OCI-LY1 (cell line): ENCODE data around the gene TXNIP.

Experiments used
- EZH2 ChIP-seq: fragments of 200-600 bp; sonication (generic), shearing (Covaris generic); IDR thresholded peaks from 2 replicates; pipeline ENCODE4 v1.8.0; 2017; ENCODE audit warnings: borderline replicate concordance, mixed run types, mild to moderate bottlenecking, antibody characterized with exemption, low read length, moderate library complexity, mixed read lengths
- TF ChIP-seq, protein P1 (sequence below): fragments of 200-600 bp; sonication (generic), shearing (Covaris generic); IDR thresholded peaks from 2 replicates; pipeline ENCODE4 v1.5.1; 2017; ENCODE audit warnings: mild to moderate bottlenecking, antibody characterized with exemption, low read length, moderate library complexity, mixed read lengths

DNA sequence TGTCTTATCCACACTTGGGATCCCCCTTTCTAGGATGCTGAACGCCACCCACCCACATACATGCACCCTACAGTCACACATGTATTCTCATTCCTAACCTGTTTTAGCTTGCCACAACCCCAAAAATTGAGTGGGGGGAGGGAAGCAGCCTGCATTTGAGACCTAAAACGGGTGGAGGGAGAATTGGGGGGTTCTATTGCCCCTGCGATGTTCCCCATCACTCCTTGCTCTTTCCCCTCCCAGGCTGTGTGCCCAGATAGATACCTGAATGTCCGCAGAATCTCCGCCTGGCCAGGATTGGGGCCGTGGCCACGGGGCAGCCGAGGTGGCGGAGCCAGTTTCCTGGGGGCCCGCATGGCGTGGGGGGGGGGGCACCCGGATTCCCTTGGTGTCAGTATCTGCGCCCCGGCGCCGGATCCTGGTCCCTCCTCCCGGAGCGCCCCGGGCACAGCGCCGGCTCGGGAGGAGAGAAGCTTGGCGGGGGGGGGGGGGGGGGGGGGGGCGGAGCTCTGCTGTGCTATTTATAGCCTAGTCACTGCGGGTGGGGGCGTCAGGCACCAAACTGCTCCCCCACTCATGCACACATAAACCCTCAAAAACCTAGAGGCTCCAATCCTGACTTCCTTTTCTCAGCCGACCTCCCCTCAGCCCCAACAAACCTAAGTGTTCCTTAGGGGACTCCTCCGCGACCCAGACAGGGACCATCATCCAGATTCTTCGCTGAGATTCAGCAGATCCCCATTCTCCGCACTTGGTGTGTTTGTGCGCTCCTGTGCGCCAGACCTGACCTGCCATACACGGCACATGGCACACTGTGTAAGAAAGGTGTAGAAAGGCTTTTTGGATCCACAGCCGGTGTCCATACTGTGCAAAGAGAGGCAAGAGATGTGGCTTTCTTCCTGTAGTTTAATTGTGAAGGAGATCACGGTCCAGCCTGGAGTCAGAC is 33.9 kb downstream of the TXNIP start:
- TF ChIP-seq, protein P1, sequence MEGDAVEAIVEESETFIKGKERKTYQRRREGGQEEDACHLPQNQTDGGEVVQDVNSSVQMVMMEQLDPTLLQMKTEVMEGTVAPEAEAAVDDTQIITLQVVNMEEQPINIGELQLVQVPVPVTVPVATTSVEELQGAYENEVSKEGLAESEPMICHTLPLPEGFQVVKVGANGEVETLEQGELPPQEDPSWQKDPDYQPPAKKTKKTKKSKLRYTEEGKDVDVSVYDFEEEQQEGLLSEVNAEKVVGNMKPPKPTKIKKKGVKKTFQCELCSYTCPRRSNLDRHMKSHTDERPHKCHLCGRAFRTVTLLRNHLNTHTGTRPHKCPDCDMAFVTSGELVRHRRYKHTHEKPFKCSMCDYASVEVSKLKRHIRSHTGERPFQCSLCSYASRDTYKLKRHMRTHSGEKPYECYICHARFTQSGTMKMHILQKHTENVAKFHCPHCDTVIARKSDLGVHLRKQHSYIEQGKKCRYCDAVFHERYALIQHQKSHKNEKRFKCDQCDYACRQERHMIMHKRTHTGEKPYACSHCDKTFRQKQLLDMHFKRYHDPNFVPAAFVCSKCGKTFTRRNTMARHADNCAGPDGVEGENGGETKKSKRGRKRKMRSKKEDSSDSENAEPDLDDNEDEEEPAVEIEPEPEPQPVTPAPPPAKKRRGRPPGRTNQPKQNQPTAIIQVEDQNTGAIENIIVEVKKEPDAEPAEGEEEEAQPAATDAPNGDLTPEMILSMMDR: no peak
- TF ChIP-seq EZH2: no peak
